Measurements from ENCODE around the gene UBTD1. TPM values are rescaled to one million over a fixed set of nuclear protein-coding genes. Genes with fewer than 3 reads are reported as not detected.

UBTD1 gene
- polyA plus RNA-seq, 1 donor from 2014 or later: 3.3 TPM

- H3K36me3 ChIP-seq (ENCODE audit: insufficient read depth, low read length): no peaks in the 10 kb centered on the region
- H3K4me2 ChIP-seq (ENCODE audit: low read length): no peak overlapping the region
- H4K20me1 ChIP-seq (ENCODE audit: insufficient read depth): no peaks in the 10 kb centered on the region
- H3K9ac ChIP-seq (ENCODE audit: low read length): no peak overlapping the region
- no peaks in the 10 kb centered on the region for H3F3A ChIP-seq (ENCODE audit: insufficient read depth, low read length, poor library complexity, severe bottlenecking)
- H3K79me2 ChIP-seq (replicated peaks; ENCODE audit: insufficient read depth, low read length): no peaks in the 10 kb centered on the region
- no peaks in the 10 kb centered on the region for H3K9me2 ChIP-seq (ENCODE audit: insufficient read depth, low read length)
- no peak for TF ChIP-seq TAF1 (IDR thresholded peaks at IDR 0.05; ENCODE audit: low read depth)
- TF ChIP-seq RAD21 (conservative IDR thresholded peaks at IDR 0.05): no peak
- no peak for TF ChIP-seq POLR2AphosphoS5 (IDR thresholded peaks at IDR 0.05)
- H3K27me3 ChIP-seq (ENCODE audit: insufficient read depth, low read depth, low read length): no peaks in the 10 kb centered on the region
- H2AFZ ChIP-seq (ENCODE audit: low read depth, low read length): no peak overlapping the region
- no peak overlapping the region for H3K4me3 ChIP-seq (ENCODE audit: low read length)
- no peaks in the 10 kb centered on the region for H3K9me3 ChIP-seq (ENCODE audit: low read length)
- H3K27ac ChIP-seq (ENCODE audit: low read length): no peak overlapping the region
These were observed 36.1 kb downstream of the UBTD1 start for GRCh38 chr10:97534746-97535367.

DNA sequence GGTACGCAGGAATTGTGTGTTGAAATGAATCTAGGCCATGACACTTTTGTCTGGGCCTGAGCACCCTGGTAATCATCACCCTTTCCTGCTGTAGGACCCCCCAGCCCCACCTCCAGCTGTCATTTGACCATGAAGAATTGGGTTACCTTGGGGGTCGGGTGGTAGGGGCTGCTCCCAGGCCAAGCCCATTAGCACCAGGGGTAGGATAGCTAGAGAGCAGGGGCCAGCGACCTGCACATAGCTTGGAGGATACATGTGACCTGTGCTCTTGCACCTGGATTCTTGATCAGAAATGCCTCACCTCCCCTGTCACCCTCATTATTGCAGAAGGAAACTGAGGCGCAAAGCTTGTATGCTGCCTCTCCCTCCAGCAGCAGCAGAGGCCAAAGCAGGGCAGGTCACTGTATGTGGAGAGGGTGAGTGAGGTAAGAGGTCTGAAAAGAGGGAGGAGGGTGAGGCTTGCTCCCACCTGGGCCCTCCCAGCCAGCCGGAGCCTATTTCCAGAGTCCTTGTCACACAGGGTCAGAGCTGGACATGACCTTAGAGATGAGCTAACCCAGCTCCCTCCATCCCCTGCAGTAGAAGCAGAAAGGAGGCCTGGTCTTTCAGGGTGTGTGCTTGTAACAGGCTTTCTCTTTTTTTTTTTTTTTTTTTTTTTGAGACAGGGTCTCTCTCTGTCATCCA is 38.6 kb downstream of the UBTD1 start:
- Histone ChIP-seq H3K36me3 (ENCODE audit: insufficient read depth, low read length) (no peaks in the 10 kb centered on the region), H3K79me2 (replicated peaks; ENCODE audit: insufficient read depth, low read length) (no peaks in the 10 kb centered on the region), H2AFZ (ENCODE audit: low read depth, low read length) (no peak overlapping the region), H3K4me2 (ENCODE audit: low read length) (no peak overlapping the region), H4K20me1 (ENCODE audit: insufficient read depth) (no peaks in the 10 kb centered on the region), H3K9me2 (ENCODE audit: insufficient read depth, low read length) (no peaks in the 10 kb centered on the region), H3K27me3 (ENCODE audit: insufficient read depth, low read depth, low read length) (no peaks in the 10 kb centered on the region), H3K9me3 (ENCODE audit: low read length) (no peaks in the 10 kb centered on the region), H3K27ac (ENCODE audit: low read length) (no peak overlapping the region), H3K9ac (ENCODE audit: low read length) (no peak overlapping the region), H3K4me3 (ENCODE audit: low read length) (no peak overlapping the region), H3F3A (ENCODE audit: insufficient read depth, low read length, poor library complexity, severe bottlenecking) (no peaks in the 10 kb centered on the region)
- TF ChIP-seq CTCF (IDR thresholded peaks at IDR 0.05; ENCODE audit: poor library complexity, severe bottlenecking): no peak
- no peak for TF ChIP-seq RAD21 (conservative IDR thresholded peaks at IDR 0.05)
- TF ChIP-seq, protein P1, sequence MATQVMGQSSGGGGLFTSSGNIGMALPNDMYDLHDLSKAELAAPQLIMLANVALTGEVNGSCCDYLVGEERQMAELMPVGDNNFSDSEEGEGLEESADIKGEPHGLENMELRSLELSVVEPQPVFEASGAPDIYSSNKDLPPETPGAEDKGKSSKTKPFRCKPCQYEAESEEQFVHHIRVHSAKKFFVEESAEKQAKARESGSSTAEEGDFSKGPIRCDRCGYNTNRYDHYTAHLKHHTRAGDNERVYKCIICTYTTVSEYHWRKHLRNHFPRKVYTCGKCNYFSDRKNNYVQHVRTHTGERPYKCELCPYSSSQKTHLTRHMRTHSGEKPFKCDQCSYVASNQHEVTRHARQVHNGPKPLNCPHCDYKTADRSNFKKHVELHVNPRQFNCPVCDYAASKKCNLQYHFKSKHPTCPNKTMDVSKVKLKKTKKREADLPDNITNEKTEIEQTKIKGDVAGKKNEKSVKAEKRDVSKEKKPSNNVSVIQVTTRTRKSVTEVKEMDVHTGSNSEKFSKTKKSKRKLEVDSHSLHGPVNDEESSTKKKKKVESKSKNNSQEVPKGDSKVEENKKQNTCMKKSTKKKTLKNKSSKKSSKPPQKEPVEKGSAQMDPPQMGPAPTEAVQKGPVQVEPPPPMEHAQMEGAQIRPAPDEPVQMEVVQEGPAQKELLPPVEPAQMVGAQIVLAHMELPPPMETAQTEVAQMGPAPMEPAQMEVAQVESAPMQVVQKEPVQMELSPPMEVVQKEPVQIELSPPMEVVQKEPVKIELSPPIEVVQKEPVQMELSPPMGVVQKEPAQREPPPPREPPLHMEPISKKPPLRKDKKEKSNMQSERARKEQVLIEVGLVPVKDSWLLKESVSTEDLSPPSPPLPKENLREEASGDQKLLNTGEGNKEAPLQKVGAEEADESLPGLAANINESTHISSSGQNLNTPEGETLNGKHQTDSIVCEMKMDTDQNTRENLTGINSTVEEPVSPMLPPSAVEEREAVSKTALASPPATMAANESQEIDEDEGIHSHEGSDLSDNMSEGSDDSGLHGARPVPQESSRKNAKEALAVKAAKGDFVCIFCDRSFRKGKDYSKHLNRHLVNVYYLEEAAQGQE (IDR thresholded peaks at IDR 0.05; ENCODE audit: borderline replicate concordance): no peak
- TF ChIP-seq MXI1 (conservative IDR thresholded peaks at IDR 0.05; ENCODE audit: poor library complexity, severe bottlenecking): no peak
- TF ChIP-seq EP300 (conservative IDR thresholded peaks at IDR 0.05; ENCODE audit: poor library complexity, severe bottlenecking): no peak
- TF ChIP-seq SMC3 (conservative IDR thresholded peaks at IDR 0.05; ENCODE audit: poor library complexity): no peak
- TF ChIP-seq POLR2AphosphoS5 (IDR thresholded peaks at IDR 0.05): no peak
- no peak for TF ChIP-seq TAF1 (IDR thresholded peaks at IDR 0.05; ENCODE audit: low read depth)
- TF ChIP-seq EZH2 (IDR thresholded peaks at IDR 0.05; ENCODE audit: borderline replicate concordance, insufficient read depth, low read length, poor library complexity, severe bottlenecking): no peak

Measured in neural cell (in vitro differentiated cells).